ENCODE data around the gene RAB8A.

DNA sequence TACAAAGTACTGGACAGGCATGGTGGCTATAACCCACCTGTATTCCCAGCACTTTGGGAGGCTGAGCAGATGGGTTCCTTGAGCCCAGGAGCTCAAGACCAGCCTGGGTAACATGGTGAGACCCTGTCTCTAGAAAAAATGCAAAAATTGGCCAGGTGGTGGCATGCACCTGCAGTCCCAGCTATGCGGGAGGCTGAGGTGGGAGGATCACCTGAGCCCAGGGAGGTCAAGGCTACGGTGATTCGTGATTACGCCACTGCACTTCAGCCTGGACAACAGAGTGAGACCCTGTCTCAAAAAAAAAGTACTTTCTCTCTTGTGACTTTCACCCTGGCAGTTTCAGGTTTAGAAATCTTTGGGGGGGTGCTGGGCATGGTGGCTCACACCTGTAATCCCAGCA is 11.2 kb upstream of the RAB8A start:
- TF ChIP-seq TARDBP (IDR thresholded peaks at IDR 0.05), result no peak
- TF ChIP-seq, protein P1, sequence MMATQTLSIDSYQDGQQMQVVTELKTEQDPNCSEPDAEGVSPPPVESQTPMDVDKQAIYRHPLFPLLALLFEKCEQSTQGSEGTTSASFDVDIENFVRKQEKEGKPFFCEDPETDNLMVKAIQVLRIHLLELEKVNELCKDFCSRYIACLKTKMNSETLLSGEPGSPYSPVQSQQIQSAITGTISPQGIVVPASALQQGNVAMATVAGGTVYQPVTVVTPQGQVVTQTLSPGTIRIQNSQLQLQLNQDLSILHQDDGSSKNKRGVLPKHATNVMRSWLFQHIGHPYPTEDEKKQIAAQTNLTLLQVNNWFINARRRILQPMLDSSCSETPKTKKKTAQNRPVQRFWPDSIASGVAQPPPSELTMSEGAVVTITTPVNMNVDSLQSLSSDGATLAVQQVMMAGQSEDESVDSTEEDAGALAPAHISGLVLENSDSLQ (IDR thresholded peaks at IDR 0.05), result no peak
- no peak for TF ChIP-seq FOXM1 (IDR thresholded peaks at IDR 0.05; ENCODE audit: borderline replicate concordance)
- no peak for TF ChIP-seq SUZ12 (IDR thresholded peaks at IDR 0.05)
- TF ChIP-seq HDGF (IDR thresholded peaks at IDR 0.05; ENCODE audit: borderline replicate concordance), result no peak
- TF ChIP-seq FOXK2 (IDR thresholded peaks at IDR 0.05), result no peak
- no peak for TF ChIP-seq ELF4 (IDR thresholded peaks at IDR 0.05)
- no peak for TF ChIP-seq SP1 (IDR thresholded peaks at IDR 0.05)
- no peak for TF ChIP-seq L3MBTL2 (conservative IDR thresholded peaks at IDR 0.05)
- no peak for TF ChIP-seq BHLHE40 (IDR thresholded peaks at IDR 0.05; ENCODE audit: borderline replicate concordance)
- no peak for TF ChIP-seq CTBP1 (IDR thresholded peaks at IDR 0.05; ENCODE audit: borderline replicate concordance)
- no peak for TF ChIP-seq NFRKB (IDR thresholded peaks at IDR 0.05)

All from HEK293T (cell line).